ENCODE results near the gene TBC1D23. TPM values are rescaled to one million over a fixed set of nuclear protein-coding genes. Genes with fewer than 3 reads are reported as not detected.
A peak's percentile ranks its signal among the peaks of the same experiment; 100 is the strongest.

Gene TBC1D23
- total and polyA plus RNA-seq, 9 of the 15 experiments (the other 6 are each of a cell fraction or from before 2014, with no cell fraction given) = 23.4 to 85.8 (median 43.7) TPM

GRCh38 chr3:100261485-100261903 is 702 bp downstream of the TBC1D23 start:
- H3K36me3 ChIP-seq (ENCODE audit: control insufficient read depth, insufficient read depth, low read length) = no peaks in the 10 kb centered on the region; the same call in 1 of the 3 replicates
- CTCF ChIA-PET (ENCODE audit: low intra/inter-chr PET ratio) = no interaction called here
- H3K9ac ChIP-seq (ENCODE audit: insufficient read depth in 1 of 2, low read depth in 2 of 2, low read length in 2 of 2) = peak overlapping the region; percentile 97 to 98
- DNase-seq (ENCODE audit: extremely low read depth in 1 of 4, low spot score in 3 of 4) (peak in 1 of 4 experiments; percentile 70), FAIRE-seq (no peak), ATAC-seq (peak; percentile 12)
- H3K9me3 ChIP-seq (replicated peaks; ENCODE audit: control insufficient read depth, insufficient read depth, low read depth, low read length) = no peaks in the 10 kb centered on the region
- peaks cover 57% of the 10 kb centered on the region for H3K79me2 ChIP-seq (ENCODE audit: control insufficient read depth, insufficient read depth, low read length)
- peak overlapping the region; percentile 98 for H3K27ac ChIP-seq (ENCODE audit: extremely low read depth, low read depth, low read length)
- H4K20me1 ChIP-seq (replicated peaks; ENCODE audit: control insufficient read depth, insufficient read depth, low read length) = peaks cover 23% of the 10 kb centered on the region
- intact Hi-C loops (cut with micrococcal nuclease) (loop anchor here (2.0 to 5.0 kb wide), 2 partner anchors 27 to 141 kb away; partner anchors contain the start of genes LNP1 and TOMM70), in situ Hi-C loops (cut with MboI) (no loop called here)
- no peak overlapping the region for H2AFZ ChIP-seq (ENCODE audit: low read depth, low read length)
- H3K9me1 ChIP-seq (ENCODE audit: control insufficient read depth, insufficient read depth, low read length) = no peaks in the 10 kb centered on the region
- peaks cover 6 to 11% of the 10 kb centered on the region in 2 experiments for H3K4me1 ChIP-seq (replicated peaks in 1 of 2; ENCODE audit: control insufficient read depth in 2 of 2, insufficient read depth in 2 of 2, low read length in 2 of 2)
- POLR2A ChIA-PET = interaction anchor here (0.7 to 2.3 kb wide), 2 partner anchors 13 to 205 kb away, joined by 4 to 7 read pairs; no protein-coding TSS in a partner anchor
- WGBS (ENCODE audit: insufficient coverage, low coverage, missing lambda C conversion rate) = 0% methylated on average over 11 of the region's 11 CpGs
- peak overlapping the region; percentile 95 for H3K4me3 ChIP-seq
- H3K4me2 ChIP-seq (ENCODE audit: insufficient read depth, low read length) = peak overlapping the region; percentile 95
- no TSS peak for BruUV-seq (replicated peaks)
- H3K27me3 ChIP-seq (ENCODE audit: control insufficient read depth in 2 of 2, insufficient read depth in 2 of 2, low read length in 2 of 2) = no peaks in the 10 kb centered on the region
- TF ChIP-seq MYNN (IDR thresholded peaks at IDR 0.05) = no peak
- no peak for TF ChIP-seq MYNN (CRISPR knock-in tag; IDR thresholded peaks at IDR 0.05)
- TF ChIP-seq MLLT1 (IDR thresholded peaks at IDR 0.05) = peak in 1 of 2 experiments; percentile 45; a peak in 1 of 4 replicates
- TF ChIP-seq DPF2 (IDR thresholded peaks at IDR 0.05) = 0 out of 2 replicates have a peak, but pooled peaks have one; percentile 16
- no peak for TF ChIP-seq DLX4 (CRISPR knock-in tag; IDR thresholded peaks at IDR 0.05)
- no peak for TF ChIP-seq HINFP (tag; conservative IDR thresholded peaks at IDR 0.05; ENCODE audit: low read depth)
- TF ChIP-seq TBP (optimal IDR thresholded peaks at IDR 0.05; ENCODE audit: low read depth, low read length) = peak; percentile 30
- TF ChIP-seq NCOR1 (IDR thresholded peaks at IDR 0.05) = peak; percentile 51; the same call in 1 of the 2 replicates
- peak; percentile 29; the same call in 1 of the 2 replicates for TF ChIP-seq EP300 (IDR thresholded peaks at IDR 0.05; ENCODE audit: low read length)
- peak; percentile 40; the same call in 1 of the 2 replicates for TF ChIP-seq SMARCE1 (IDR thresholded peaks at IDR 0.05)
- peak; percentile 82 for TF ChIP-seq NR2C1 (IDR thresholded peaks at IDR 0.05)
- peak; percentile 82 for TF ChIP-seq NR2C1 (tag; IDR thresholded peaks at IDR 0.05)
- TF ChIP-seq ZNF384 (IDR thresholded peaks at IDR 0.05; ENCODE audit: low read depth, low read length) = peak; percentile 79
- peak; percentile 29 for TF ChIP-seq CHD1 (IDR thresholded peaks at IDR 0.05; ENCODE audit: low read length)
- TF ChIP-seq THAP12 (CRISPR knock-in tag; IDR thresholded peaks at IDR 0.05) = no peak
- peak; percentile 50 for TF ChIP-seq SMARCA4 (IDR thresholded peaks at IDR 0.05)
- no peak for TF ChIP-seq KLF13 (tag; IDR thresholded peaks at IDR 0.05; ENCODE audit: borderline replicate concordance, low read depth)
- 0 out of 2 replicates have a peak, but pooled peaks have one; percentile 26 for TF ChIP-seq ARID1B (IDR thresholded peaks at IDR 0.05)
- 0 out of 2 replicates have a peak, but pooled peaks have one; percentile 13 for TF ChIP-seq NFE2 (IDR thresholded peaks at IDR 0.05; ENCODE audit: low read depth)
- 0 out of 2 replicates have a peak, but pooled peaks have one; percentile 54 for TF ChIP-seq FOSL1 (tag; conservative IDR thresholded peaks at IDR 0.05)

Measured in K562 (cell line).